Heart right ventricle (tissue), 16 donors: Measurements from ENCODE around the gene PPP6R3. TPM values are rescaled to one million over a fixed set of nuclear protein-coding genes. Genes with fewer than 3 reads are reported as not detected.

Experiments used
- ATAC-seq, 8 donors: fragments of 200-7000 bp; cut with Tn5 transposase; one replicate each; pipeline ENCODE4 v1.9.1; 2020; ENCODE audit warnings: mild to moderate bottlenecking in 8 of 8, moderate library complexity in 8 of 8, moderate number of reproducible peaks in 1 of 8
- DNase-seq, 2 donors: peaks; one replicate each; pipeline ENCODE4 v3.0.0-alpha.2; 2020
- H3K27ac ChIP-seq, 10 donors: fragments of 200-600 bp; sonication (generic) in 2 of 10; one replicate each; pipeline versions ENCODE4 v1.5.0 to v1.8.0; 2020 to 2022; ENCODE audit warnings: mild to moderate bottlenecking in 3 of 10
- H3K27me3 ChIP-seq, 7 donors: fragments of 200-600 bp; one replicate each; pipeline ENCODE4 v1.8.0; 2021 to 2022; ENCODE audit warnings: mild to moderate bottlenecking in 2 of 7
- H3K36me3 ChIP-seq, 9 donors: fragments of 200-600 bp; sonication (generic) in 1 of 9; one replicate each; pipeline versions ENCODE4 v1.5.0 to v1.8.0; 2020 to 2022; ENCODE audit warnings: mild to moderate bottlenecking in 2 of 9
- H3K4me1 ChIP-seq, 9 donors: fragments of 200-600 bp; sonication (generic) in 1 of 9; one replicate each; pipeline versions ENCODE4 v1.5.0 to v1.8.0; 2020 to 2022; ENCODE audit warnings: mild to moderate bottlenecking in 4 of 9
- H3K4me3 ChIP-seq, 10 donors: fragments of 200-600 bp; sonication (generic) in 2 of 10; one replicate each; pipeline versions ENCODE4 v1.5.0 to v1.8.0; 2020 to 2022; ENCODE audit warnings: mild to moderate bottlenecking in 7 of 10, moderate library complexity in 2 of 10
- H3K9me3 ChIP-seq, 11 donors: fragments of 200-600 bp in 10 of 11; sonication (generic) in 2 of 11; one replicate each; pipeline versions ENCODE4 v1.5.0 to v1.8.0; 2013 to 2022; ENCODE audit warnings: mild to moderate bottlenecking in 2 of 11, control low read depth in 1 of 11, moderate library complexity in 1 of 11
- whole genome bisulfite sequencing, 2 donors: extraction: QIAGEN DNeasy Blood & Tissue Kit; methylation state at CpG; one replicate each; pipeline ENCODE4 v1.1.7; 2013; ENCODE audit warnings: inconsistent platforms in 1 of 2; 5-methylcytosine and 5-hydroxymethylcytosine counted together
- intact Hi-C, 10 donors: fragments of 100-400 bp; cut with DNase I; formaldehyde crosslinking; loops; one replicate each; pipeline versions ENCODE4 v1.11.1 to v1.14.2; 2022
- polyA plus RNA-seq, 2 donors: library from polyadenylated mRNA; stranded (reverse); fragments of 200-250 nt; gene quantifications; one replicate each; pipeline ENCODE4 v1.2.3, GENCODE V29; 2013
- total RNA-seq, 10 donors: library from RNA; stranded (reverse); fragmentation: NEBNext Ultra II Directional in 3 of 10; extraction: Animal tissue kit (Norgen Biotek cat#: 25700) in 3 of 10; gene quantifications; one replicate each; pipeline versions ENCODE4 v1.2.1 to v1.2.4, GENCODE V29; 2021 to 2023
- TF ChIP-seq, protein P1 (sequence below), 9 donors: fragments of 200-600 bp; sonication (generic) in 2 of 9; IDR thresholded peaks; one replicate each; pipeline versions ENCODE4 v1.5.0 to v1.8.0; 2021 to 2022; ENCODE audit warnings: antibody characterized with exemption in 9 of 9, mild to moderate bottlenecking in 5 of 9, moderate library complexity in 1 of 9
- donor health status: Arrhythmogenic right ventricular cardiomyopathy.
- donor health status: ischemic (EF 13 %, LVEDD 7.1; RV severe dilation, severe dysfunction).
- donor health status: healthy with polysubstance abuse.
- donor health status: DM: no; HTN: yes; CAD: no.
- donor health status: DM: no; HTN: no; CAD: no.
- donor health status: ischemic (EF 25% LVEDD 6.9; RV normal size, moderate dysfunction).
- donor health status: ischemic (EF 25% LVEDD 5.7; RV mildly dilated, moderate dysfunction).
- donor health status: healthy.
- donor health status: DM: yes; HTN: yes; CAD: no.
- donor health status: Ischemic cardiomyopathy.
- donor health status: ischemic (EF 35%, LVEDD 5.7; RV mildly dilated, moderate dysfunction).
- donor health status: nonischemic (EF 11% LVEDD 7.7; RV severe dilation, severe dysfunction).
- donor health status: DM: yes; HTN: yes; CAD: no.
- donor health status: PGD.
- donor health status: ischemic (EF 29% LVEDD 5.4; RV normal size, mild dysfunction).
- donor health status: nonischemic (EF 23%, LVEDD 6.1; RV moderate dilation, normal function).

Gene PPP6R3
- total and polyA plus RNA-seq, 12 donors: 18.4 to 98.1 (median 80.8) TPM

- DNase-seq (no peak), ATAC-seq (no peak)
- H3K27ac ChIP-seq: no peak overlapping the region
- 94 to 95% methylated on average over 3 of the region's 3 CpGs for WGBS, 2 donors
- intact Hi-C loops: no loop called here
- no peaks in the 10 kb centered on the region for H3K27me3 ChIP-seq
- no peak overlapping the region for H3K4me3 ChIP-seq
- peaks cover 10 to 92% (median 83%) of the 10 kb centered on the region in 9 donors for H3K4me1 ChIP-seq
- TF ChIP-seq, protein P1, sequence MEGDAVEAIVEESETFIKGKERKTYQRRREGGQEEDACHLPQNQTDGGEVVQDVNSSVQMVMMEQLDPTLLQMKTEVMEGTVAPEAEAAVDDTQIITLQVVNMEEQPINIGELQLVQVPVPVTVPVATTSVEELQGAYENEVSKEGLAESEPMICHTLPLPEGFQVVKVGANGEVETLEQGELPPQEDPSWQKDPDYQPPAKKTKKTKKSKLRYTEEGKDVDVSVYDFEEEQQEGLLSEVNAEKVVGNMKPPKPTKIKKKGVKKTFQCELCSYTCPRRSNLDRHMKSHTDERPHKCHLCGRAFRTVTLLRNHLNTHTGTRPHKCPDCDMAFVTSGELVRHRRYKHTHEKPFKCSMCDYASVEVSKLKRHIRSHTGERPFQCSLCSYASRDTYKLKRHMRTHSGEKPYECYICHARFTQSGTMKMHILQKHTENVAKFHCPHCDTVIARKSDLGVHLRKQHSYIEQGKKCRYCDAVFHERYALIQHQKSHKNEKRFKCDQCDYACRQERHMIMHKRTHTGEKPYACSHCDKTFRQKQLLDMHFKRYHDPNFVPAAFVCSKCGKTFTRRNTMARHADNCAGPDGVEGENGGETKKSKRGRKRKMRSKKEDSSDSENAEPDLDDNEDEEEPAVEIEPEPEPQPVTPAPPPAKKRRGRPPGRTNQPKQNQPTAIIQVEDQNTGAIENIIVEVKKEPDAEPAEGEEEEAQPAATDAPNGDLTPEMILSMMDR (IDR thresholded peaks at IDR 0.05): no peak
- H3K36me3 ChIP-seq: peaks cover 0 to 5% (median 0%) of the 10 kb centered on the region in 9 donors
- H3K9me3 ChIP-seq: no peaks in the 10 kb centered on the region
These were observed 46.4 kb downstream of the PPP6R3 start for GRCh38 chr11:68506908-68507307.

DNA sequence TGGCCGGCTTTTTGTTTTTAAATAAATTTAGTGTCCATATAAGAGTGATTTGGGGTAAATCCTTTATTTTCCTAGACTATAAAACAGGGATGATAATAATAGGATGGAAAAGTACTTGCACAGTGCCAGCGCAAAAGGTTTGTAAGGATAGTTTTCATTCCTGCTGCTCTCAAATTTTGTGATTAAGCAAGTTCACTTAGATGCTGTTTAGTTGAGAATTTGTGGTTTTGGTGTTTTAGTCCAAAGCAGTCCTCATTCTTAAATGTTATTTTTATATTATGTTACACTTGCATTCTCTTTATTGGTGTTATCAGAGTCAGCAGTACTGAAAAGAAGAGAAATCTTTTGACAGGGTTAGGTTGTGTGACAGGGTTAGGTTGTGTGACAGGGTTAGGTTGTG lies 47.9 kb downstream of the PPP6R3 start:
- Histone ChIP-seq H3K27ac (no peak overlapping the region), H3K36me3 (peaks cover 0 to 19% (median 0%) of the 10 kb centered on the region in 9 donors), H3K4me3 (no peak overlapping the region), H3K4me1 (peaks cover 10 to 87% (median 72%) of the 10 kb centered on the region in 9 donors), H3K9me3 (no peaks in the 10 kb centered on the region), H3K27me3 (no peaks in the 10 kb centered on the region)
- ATAC-seq: no peak
- TF ChIP-seq, protein P1 (IDR thresholded peaks at IDR 0.05): no peak
- intact Hi-C loops: no loop called here
- DNase-seq: no peak
- 51 to 93% methylated on average over 2 of the region's 2 CpGs for WGBS, 2 donors

GRCh38 chr11:68509066-68509465 lies 48.5 kb downstream of the PPP6R3 start:
- no peaks in the 10 kb centered on the region for H3K9me3 ChIP-seq
- DNase-seq (no peak), ATAC-seq (no peak)
- intact Hi-C loops: no loop called here
- TF ChIP-seq, protein P1 (IDR thresholded peaks at IDR 0.05): no peak
- peak overlapping the region in 1 of 10 donors; percentile 3 for H3K27ac ChIP-seq
- no peak overlapping the region for H3K4me3 ChIP-seq
- WGBS, 2 donors: 19 to 28% methylated on average over 4 of the region's 4 CpGs
- no peaks in the 10 kb centered on the region for H3K27me3 ChIP-seq
- peaks cover 10 to 82% (median 66%) of the 10 kb centered on the region in 9 donors for H3K4me1 ChIP-seq
- H3K36me3 ChIP-seq: peaks cover 0 to 21% (median 0%) of the 10 kb centered on the region in 9 donors

- no peak for ATAC-seq
- no peak overlapping the region for H3K27ac ChIP-seq
- WGBS, 2 donors: 86% methylated on average over 6 of the region's 6 CpGs
- H3K9me3 ChIP-seq: no peaks in the 10 kb centered on the region
- peaks cover 0 to 49% (median 33%) of the 10 kb centered on the region in 9 donors for H3K4me1 ChIP-seq
- no peak for DNase-seq
- intact Hi-C loops: loop anchor here in 2 of 10 donors (5.0 to 10.0 kb wide), 2 partner anchors 33 to 49 kb away; partner anchors contain the start of gene PPP6R3 (in 1 of the 2)
- peaks cover 0 to 39% (median 0%) of the 10 kb centered on the region in 9 donors for H3K36me3 ChIP-seq
- no peak overlapping the region for H3K4me3 ChIP-seq
- TF ChIP-seq, protein P1 (IDR thresholded peaks at IDR 0.05): no peak
- H3K27me3 ChIP-seq: no peaks in the 10 kb centered on the region
These were observed 53.5 kb downstream of the PPP6R3 start for GRCh38 chr11:68513930-68514487.
